VCaP (cell line): ENCODE results near the gene GABRR2.
A peak's percentile ranks its signal among the peaks of the same experiment; 100 is the strongest.

Experiments
- H3K27ac ChIP-seq: fragments of 450-650 bp; 2 replicates; pipeline ENCODE4 v1.5.1; 2017
- CTCF ChIP-seq: fragments of 450-650 bp; conservative IDR thresholded peaks from 2 replicates; pipeline ENCODE4 v1.5.1; 2017; ENCODE audit warnings: mild to moderate bottlenecking, moderate library complexity

The GABRR2 gene

DNA sequence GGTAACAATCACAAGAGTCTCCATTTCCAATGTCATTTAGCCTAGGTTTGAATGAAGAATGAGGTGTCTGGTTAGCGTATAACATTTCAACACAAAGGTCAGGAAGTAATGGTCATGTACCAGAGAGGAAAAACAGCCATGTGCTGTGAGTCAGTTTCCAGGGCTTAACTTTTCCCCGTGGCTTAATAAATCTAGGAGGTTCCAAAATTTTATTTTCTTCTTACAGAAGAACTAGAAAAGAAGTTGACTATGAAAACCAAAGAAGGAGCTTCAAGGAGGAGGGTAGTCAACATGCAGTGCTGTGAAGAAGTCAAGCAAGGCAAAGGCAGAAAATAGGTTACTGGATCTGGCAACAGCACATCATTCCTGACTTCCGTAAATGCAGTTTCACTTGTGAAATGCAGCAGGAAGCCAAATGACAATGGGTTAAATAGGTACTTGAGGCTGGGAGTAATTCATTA, 8.4 kb upstream of the GABRR2 start:
- TF ChIP-seq CTCF = no peak
- H3K27ac ChIP-seq = no peak overlapping the region

DNA sequence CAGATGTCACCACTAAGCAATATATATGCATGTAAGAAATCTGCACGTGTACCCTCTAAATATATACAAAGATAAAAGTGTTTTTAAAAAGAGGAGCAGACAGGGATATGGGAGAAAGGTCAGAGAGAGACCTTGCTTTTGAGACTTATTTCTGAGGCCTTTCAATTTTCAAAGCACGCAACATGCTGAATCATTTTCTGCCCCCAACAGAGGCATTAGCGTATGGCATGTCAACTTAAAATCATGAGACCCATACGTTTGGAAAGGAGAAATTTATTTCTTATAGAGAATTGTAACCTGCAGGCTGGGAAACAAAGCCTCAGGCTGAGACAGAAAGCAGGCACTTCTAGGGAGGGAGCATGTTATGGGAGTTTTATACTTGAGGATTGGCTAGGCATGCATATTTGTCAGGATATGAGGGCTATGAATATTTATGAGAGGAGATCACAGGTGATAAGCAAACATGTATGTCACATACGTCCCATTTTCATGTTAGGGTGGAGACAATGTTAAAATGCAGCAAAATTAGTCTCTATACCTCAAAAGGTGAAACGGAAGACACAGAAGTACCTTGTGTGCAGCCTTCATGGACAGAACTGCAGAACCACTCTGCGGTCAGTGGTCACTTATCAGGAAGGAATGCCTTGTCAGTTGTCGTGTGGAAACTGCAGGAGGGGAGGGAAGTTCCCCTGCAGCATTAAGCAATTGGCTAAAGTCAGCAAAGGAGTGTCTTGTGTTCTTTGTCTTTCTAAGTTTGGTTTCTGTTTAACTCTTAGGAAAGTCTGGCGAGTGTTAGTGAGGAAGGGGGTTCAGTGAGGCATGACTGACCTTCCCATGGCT, 6.3 kb upstream of the GABRR2 start:
- no peak for TF ChIP-seq CTCF
- H3K27ac ChIP-seq = no peak overlapping the region

DNA sequence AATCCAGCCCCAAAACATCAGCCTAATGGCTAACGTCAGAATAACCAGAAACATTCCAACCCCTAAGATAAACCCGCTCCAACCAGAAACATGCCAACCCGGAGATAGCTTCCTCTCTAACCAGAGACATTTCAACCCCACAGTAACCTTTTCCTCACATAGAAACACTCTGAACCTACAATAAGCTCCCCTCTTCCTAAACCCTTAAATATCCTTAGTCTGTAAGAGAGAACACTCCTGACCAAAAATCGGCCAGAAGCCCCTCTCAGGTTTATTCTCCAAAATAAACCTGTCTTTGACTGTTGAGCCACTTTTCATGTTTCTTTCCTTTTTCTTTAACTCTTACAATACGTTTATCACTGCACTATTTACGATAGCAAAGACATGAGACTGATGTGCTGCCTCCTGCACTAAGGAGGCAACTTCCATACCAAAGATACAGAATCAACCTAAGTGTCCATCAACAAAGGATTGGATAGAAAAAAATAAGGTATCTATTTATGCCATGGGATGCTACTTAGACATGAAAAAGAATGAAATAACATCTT, 5.0 kb upstream of the GABRR2 start:
- no peak for TF ChIP-seq CTCF
- no peak overlapping the region for H3K27ac ChIP-seq

DNA sequence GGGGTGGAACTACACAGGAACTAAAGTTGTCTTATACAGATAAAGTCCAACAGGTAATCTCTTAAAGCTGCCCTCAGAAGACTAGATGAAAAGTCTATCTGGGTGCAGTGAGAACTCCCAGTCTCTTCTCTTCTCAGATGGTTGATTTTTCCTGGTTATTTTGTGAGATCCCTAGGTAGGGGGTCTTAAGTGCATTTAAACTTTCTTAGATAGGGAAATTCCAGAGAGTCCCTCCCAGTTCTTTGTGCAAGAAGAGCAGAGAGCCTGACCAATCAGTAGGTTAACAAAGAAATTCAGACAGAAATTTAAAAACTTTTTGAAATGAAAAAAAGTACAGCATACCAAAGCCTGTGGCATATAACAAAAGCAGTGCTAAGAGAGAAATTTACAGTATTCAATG, 2.0 kb upstream of the GABRR2 start:
- H3K27ac ChIP-seq = no peak overlapping the region
- no peak for TF ChIP-seq CTCF

DNA sequence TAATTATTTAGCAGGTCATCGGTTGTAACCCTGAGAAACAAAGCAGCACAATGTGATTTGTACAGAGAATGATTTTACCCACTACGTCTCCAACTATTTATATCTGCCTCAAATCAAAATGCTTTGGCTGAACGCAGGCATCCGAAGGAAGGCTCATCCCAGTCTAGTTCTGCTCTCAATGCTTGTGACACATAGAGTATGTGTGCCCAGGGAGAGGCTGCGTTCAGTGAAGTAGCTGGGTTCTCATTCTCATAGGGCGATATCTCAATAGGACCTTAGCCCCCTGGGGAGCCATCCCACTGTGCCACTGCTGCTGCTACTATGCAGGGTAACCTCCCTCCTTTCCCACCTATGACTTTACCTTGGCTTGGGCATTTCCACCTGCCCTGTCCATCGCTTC, 407 bp downstream of the GABRR2 start:
- TF ChIP-seq CTCF = no peak
- no peak overlapping the region for H3K27ac ChIP-seq

DNA sequence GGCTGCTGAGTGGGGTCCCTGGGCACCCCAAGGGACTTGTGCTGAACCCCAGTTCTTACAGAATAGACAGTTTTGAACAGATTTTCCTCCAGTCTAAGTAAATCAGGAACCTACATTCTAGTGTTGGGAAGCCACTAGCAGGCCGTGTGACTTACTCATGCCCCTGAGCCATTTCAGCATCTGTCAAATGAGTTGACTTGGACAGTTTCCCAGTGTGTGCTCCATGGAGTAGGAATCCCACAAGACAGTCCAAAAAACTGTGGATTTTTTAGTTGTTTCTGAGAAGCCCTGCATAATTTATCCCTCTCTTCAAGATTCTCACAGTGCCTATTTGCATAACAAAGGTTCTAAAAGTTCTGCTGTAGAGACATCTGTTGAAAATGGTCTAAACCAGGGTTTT, 2.1 kb downstream of the GABRR2 start:
- peak overlapping the region; percentile 65 for H3K27ac ChIP-seq
- TF ChIP-seq CTCF = no peak

- peak; percentile 59; the same call in 1 of the 2 replicates for TF ChIP-seq CTCF
- peak overlapping the region; percentile 65 for H3K27ac ChIP-seq
These were observed 3.1 kb downstream of the GABRR2 start for GRCh38 chr6:89311853-89312531.
